Endodermal cell (in vitro differentiated cells): ENCODE results near the gene UNC13A. TPM values are rescaled to one million over a fixed set of nuclear protein-coding genes. Genes with fewer than 3 reads are reported as not detected.

ENCODE experiments used
- DNase-seq: peaks from one replicate; pipeline ENCODE4 v3.0.0-alpha.2; 2017
- H3K27ac ChIP-seq: 2 replicates; pipeline ENCODE4 v1.5.1; 2013; ENCODE audit warnings: mild to moderate bottlenecking, low read depth, low read length, moderate library complexity
- H3K27me3 ChIP-seq: 2 replicates; pipeline ENCODE4 v1.6.1; 2013; ENCODE audit warnings: mild to moderate bottlenecking, low read length, moderate library complexity; ENCODE audit not compliant: insufficient read depth, control insufficient read depth, poor library complexity, severe bottlenecking
- H3K36me3 ChIP-seq: 2 replicates; pipeline ENCODE4 v1.7.0; 2013; ENCODE audit warnings: mild to moderate bottlenecking, low read length, moderate library complexity; ENCODE audit not compliant: control insufficient read depth, insufficient read depth
- H3K4me1 ChIP-seq: one replicate; pipeline ENCODE4 v1.7.0; 2013; ENCODE audit warnings: low read length; ENCODE audit not compliant: control insufficient read depth, insufficient read depth
- H3K4me3 ChIP-seq: 2 replicates; pipeline ENCODE4 v1.5.1; 2013; ENCODE audit warnings: mild to moderate bottlenecking, low read length, moderate library complexity
- H3K9ac ChIP-seq: 2 replicates; pipeline ENCODE4 v1.6.1; 2013; ENCODE audit warnings: mild to moderate bottlenecking, low read length, moderate library complexity; ENCODE audit not compliant: poor library complexity, severe bottlenecking; ENCODE audit errors: extremely low read depth
- H3K9me3 ChIP-seq: 2 replicates; pipeline ENCODE4 v1.6.1; 2013; ENCODE audit warnings: mild to moderate bottlenecking, low read length, moderate library complexity; ENCODE audit not compliant: control insufficient read depth
- H3K27ac Mint-ChIP-seq: 2 replicates; pipeline ENCODE4 v1.8.0; 2020; ENCODE audit warnings: mixed read lengths
- H3K27me3 Mint-ChIP-seq: 2 replicates; pipeline ENCODE4 v1.8.0; 2021; ENCODE audit warnings: mild to moderate bottlenecking, mixed read lengths; ENCODE audit not compliant: insufficient read depth
- H3K36me3 Mint-ChIP-seq: 2 replicates; pipeline ENCODE4 v1.8.0; 2020; ENCODE audit warnings: low read depth, mixed read lengths
- H3K4me1 Mint-ChIP-seq: 2 replicates; pipeline ENCODE4 v1.8.0; 2020; ENCODE audit warnings: mixed read lengths
- H3K4me3 Mint-ChIP-seq: 2 replicates; pipeline ENCODE4 v1.8.0; 2020; ENCODE audit warnings: mild to moderate bottlenecking, moderate library complexity, mixed read lengths
- H3K9me3 Mint-ChIP-seq: 2 replicates; pipeline ENCODE4 v1.8.0; 2020; ENCODE audit warnings: mild to moderate bottlenecking, mixed read lengths
- CTCF ChIP-seq: fragments of 200-600 bp; sonication (generic); conservative IDR thresholded peaks from 2 replicates; pipeline ENCODE4 v1.5.0; 2021; ENCODE audit warnings: antibody characterized with exemption, mild to moderate bottlenecking
- WGBS, 2 experiments: methylation state at CpG; one replicate each; pipeline versions ENCODE4 v1.1.5 to v1.1.7; 2013; ENCODE audit warnings: missing lambda C conversion rate in 2 of 2, mixed read lengths in 1 of 2; ENCODE audit not compliant: insufficient coverage in 1 of 2, insufficient read length in 1 of 2; 5-methylcytosine and 5-hydroxymethylcytosine counted together
- total RNA-seq, 2 donors: library from RNA; stranded (reverse); fragmentation: NEBNext Ultra II Directional in 1 of 2; extraction: Animal tissue kit (Norgen Biotek cat#: 25700) in 1 of 2; gene quantifications; 2 replicates in 1 of 2; 3 replicates in 1 of 2; pipeline ENCODE4 v1.2.1, GENCODE V29; 2021

Gene UNC13A
- total RNA-seq, 2 donors from 2014 or later = 5.6 to 10.7 TPM

DNA sequence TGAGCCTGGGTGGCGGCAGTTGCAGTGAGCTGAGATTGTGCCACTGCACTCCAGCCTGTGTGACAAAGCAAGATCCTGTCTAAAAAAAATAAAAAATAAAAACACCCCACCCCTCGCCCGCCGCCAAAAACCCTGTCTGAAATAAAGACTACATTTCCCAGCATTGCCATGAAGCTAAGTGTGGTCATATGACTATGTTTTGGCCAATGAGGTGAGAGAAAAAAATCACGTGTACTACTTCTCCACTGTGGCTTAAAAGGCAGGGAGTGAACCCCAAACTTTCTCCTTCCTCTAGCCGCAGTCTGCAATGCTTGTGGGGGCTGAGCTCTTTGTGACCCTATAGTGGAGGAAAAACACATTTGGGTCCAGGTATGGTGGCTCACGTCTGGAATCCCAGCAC, 77.8 kb downstream of the UNC13A start:
- H3K9me3 ChIP-seq = no peaks in the 10 kb centered on the region
- no peaks in the 10 kb centered on the region for H3K27me3 ChIP-seq
- DNase-seq = no peak
- H3K36me3 ChIP-seq = no peaks in the 10 kb centered on the region
- no peak overlapping the region for H3K4me3 ChIP-seq
- no peak for TF ChIP-seq CTCF
- no peaks in the 10 kb centered on the region for H3K9me3 Mint-ChIP-seq
- WGBS, 2 experiments = 48 to 85% methylated on average over 2 to 7 of the region's 7 CpGs
- H3K27ac Mint-ChIP-seq = no peak overlapping the region
- H3K36me3 Mint-ChIP-seq = peaks cover 7% of the 10 kb centered on the region
- no peak overlapping the region for H3K27ac ChIP-seq
- peaks cover 2% of the 10 kb centered on the region for H3K4me1 Mint-ChIP-seq
- no peaks in the 10 kb centered on the region for H3K4me1 ChIP-seq
- no peaks in the 10 kb centered on the region for H3K27me3 Mint-ChIP-seq
- no peak overlapping the region for H3K9ac ChIP-seq
- no peak overlapping the region for H3K4me3 Mint-ChIP-seq

- H3K4me3 ChIP-seq = no peak overlapping the region
- no peak for TF ChIP-seq CTCF
- Mint-ChIP-seq H3K4me1 (peaks cover 2% of the 10 kb centered on the region), H3K4me3 (no peak overlapping the region), H3K9me3 (no peaks in the 10 kb centered on the region), H3K27me3 (peaks cover 12% of the 10 kb centered on the region), H3K27ac (no peak overlapping the region), H3K36me3 (peaks cover 7% of the 10 kb centered on the region)
- no peaks in the 10 kb centered on the region for H3K9me3 ChIP-seq
- H3K36me3 ChIP-seq = no peaks in the 10 kb centered on the region
- no peaks in the 10 kb centered on the region for H3K27me3 ChIP-seq
- no peak overlapping the region for H3K27ac ChIP-seq
- no peak overlapping the region for H3K9ac ChIP-seq
- H3K4me1 ChIP-seq = no peaks in the 10 kb centered on the region
- no peak for DNase-seq
- 96 to 97% methylated on average over 4 to 6 of the region's 9 CpGs for WGBS, 2 experiments
Observed at GRCh38 chr19:17607936-17608335, 80.2 kb downstream of the UNC13A start.

- DNase-seq = no peak
- no peak for TF ChIP-seq CTCF
- Histone ChIP-seq H3K27me3 (no peaks in the 10 kb centered on the region), H3K4me1 (no peaks in the 10 kb centered on the region), H3K9ac (no peak overlapping the region), H3K9me3 (no peaks in the 10 kb centered on the region), H3K27ac (no peak overlapping the region), H3K36me3 (no peaks in the 10 kb centered on the region), H3K4me3 (peak overlapping the region; percentile 78)
- H3K4me3 Mint-ChIP-seq = peak overlapping the region; percentile 60
- H3K27ac Mint-ChIP-seq = peak overlapping the region; percentile 84
- no peaks in the 10 kb centered on the region for H3K9me3 Mint-ChIP-seq
- peaks cover 8% of the 10 kb centered on the region for H3K4me1 Mint-ChIP-seq
- peaks cover 3% of the 10 kb centered on the region for H3K36me3 Mint-ChIP-seq
- H3K27me3 Mint-ChIP-seq = peaks cover 20% of the 10 kb centered on the region
- WGBS, 2 experiments = 44 to 69% methylated on average over 10 to 18 of the region's 18 CpGs
Observed at GRCh38 chr19:17606590-17607185, 81.5 kb downstream of the UNC13A start.
